CD4-positive, alpha-beta T cell (primary cell): Measurements from ENCODE around the gene ABHD16A. TPM values are rescaled to one million over a fixed set of nuclear protein-coding genes. Genes with fewer than 3 reads are reported as not detected.

ENCODE experiments used
- ATAC-seq: fragments of 200-7000 bp; cut with Tn5 transposase; one replicate; pipeline ENCODE4 v1.10.0; 2022; ENCODE audit warnings: mild to moderate bottlenecking; ENCODE audit not compliant: poor library complexity
- CTCF ChIA-PET: fragments of 350-600 bp; sonication (Branson Sonifier 250); formaldehyde crosslinking; loops from one replicate; lab custom pipeline; 2021; ENCODE audit warnings: antibody characterized with exemption, inconsistent platforms; lab: Charles Lee
- POLR2A ChIA-PET: fragments of 350-600 bp; sonication (Branson Sonifier 250); formaldehyde crosslinking; loops from one replicate; lab custom pipeline; 2021; ENCODE audit warnings: antibody characterized with exemption, inconsistent platforms; lab: Charles Lee
- DNase-seq, 14 experiments: peaks; one replicate each; pipeline ENCODE4 v3.0.0-alpha.2; 2013 to 2020; ENCODE audit warnings: mixed read lengths in 2 of 14
- H3K27ac ChIP-seq, 2 donors: one replicate each; pipeline versions ENCODE4 v1.5.1 to v1.7.0; 2013; ENCODE audit warnings: low read length in 2 of 2, low read depth in 1 of 2, mild to moderate bottlenecking in 1 of 2
- H3K27me3 ChIP-seq, 2 experiments: 1 replicate in 1 of 2; 2 replicates in 1 of 2; pipeline versions ENCODE4 v1.6.1 to v1.7.0; 2013; ENCODE audit warnings: low read length in 2 of 2, control low read depth in 1 of 2, mild to moderate bottlenecking in 1 of 2, moderate library complexity in 1 of 2; ENCODE audit not compliant: insufficient read depth in 2 of 2, control insufficient read depth in 1 of 2
- H3K36me3 ChIP-seq: one replicate; pipeline ENCODE4 v1.6.1; 2013; ENCODE audit warnings: low read length, control low read depth; ENCODE audit not compliant: insufficient read depth
- H3K4me1 ChIP-seq: one replicate; pipeline ENCODE4 v1.6.1; 2013; ENCODE audit warnings: low read length, control low read depth; ENCODE audit not compliant: insufficient read depth
- H3K4me3 ChIP-seq: one replicate; pipeline ENCODE4 v1.5.1; 2013; ENCODE audit warnings: mild to moderate bottlenecking, low read length, moderate library complexity
- H3K9me3 ChIP-seq, 2 experiments: 1 replicate in 1 of 2; 2 replicates in 1 of 2; pipeline versions ENCODE4 v1.6.1 to v1.7.0; 2013; ENCODE audit warnings: low read length in 2 of 2, mild to moderate bottlenecking in 2 of 2, control low read depth in 1 of 2, moderate library complexity in 1 of 2; ENCODE audit not compliant: control insufficient read depth in 1 of 2, insufficient read depth in 1 of 2
- H3K27ac Mint-ChIP-seq: one replicate; pipeline ENCODE4 v1.8.0; 2020; ENCODE audit warnings: mixed read lengths
- H3K27me3 Mint-ChIP-seq: one replicate; pipeline ENCODE4 v1.8.0; 2021; ENCODE audit warnings: mixed read lengths
- H3K36me3 Mint-ChIP-seq: one replicate; pipeline ENCODE4 v1.8.0; 2021; ENCODE audit warnings: low read depth, mixed read lengths
- H3K4me1 Mint-ChIP-seq: one replicate; pipeline ENCODE4 v1.8.0; 2021; ENCODE audit warnings: low read depth, mixed read lengths
- H3K4me3 Mint-ChIP-seq: one replicate; pipeline ENCODE4 v1.8.0; 2020; ENCODE audit warnings: mild to moderate bottlenecking, mixed read lengths
- H3K9me3 Mint-ChIP-seq: one replicate; pipeline ENCODE4 v1.8.0; 2020; ENCODE audit warnings: mixed read lengths
- intact Hi-C, 2 experiments: fragments of 100-400 bp; cut with DNase I in 1 of 2; cut with micrococcal nuclease in 1 of 2; formaldehyde crosslinking; loops; one replicate each; pipeline versions ENCODE4 v1.15.1 to v1.9.0; 2023 to 2025; cut with DNase I, micrococcal nuclease
- total RNA-seq, 174 experiments: library from RNA in 2 of 174; stranded (reverse) in 2 of 174; gene quantifications; one replicate each; pipeline ENCODE4 v1.2.3 and lab custom pipeline; 2021 to 2026
- TF ChIP-seq, protein P1 (sequence below): fragments of 200-600 bp; IDR thresholded peaks from one replicate; pipeline ENCODE4 v1.8.0; 2022; ENCODE audit warnings: antibody characterized with exemption, mild to moderate bottlenecking

The ABHD16A gene
- total RNA-seq, 2 experiments from 2014 or later: 52.3 to 59.3 TPM

- no peak for ATAC-seq
- H3K27me3 Mint-ChIP-seq: no peaks in the 10 kb centered on the region
- no peaks in the 10 kb centered on the region for H3K9me3 Mint-ChIP-seq
- CTCF ChIA-PET: no interaction called here
- no peak overlapping the region for H3K4me3 Mint-ChIP-seq
- Histone ChIP-seq H3K36me3 (peaks cover 86% of the 10 kb centered on the region), H3K27ac (no peak overlapping the region), H3K9me3 (no peaks in the 10 kb centered on the region), H3K4me3 (no peak overlapping the region), H3K4me1 (no peaks in the 10 kb centered on the region), H3K27me3 (no peaks in the 10 kb centered on the region)
- DNase-seq: no peak
- POLR2A ChIA-PET: no interaction called here
- H3K36me3 Mint-ChIP-seq: peaks cover 88% of the 10 kb centered on the region
- H3K27ac Mint-ChIP-seq: no peak overlapping the region
- TF ChIP-seq, protein P1, sequence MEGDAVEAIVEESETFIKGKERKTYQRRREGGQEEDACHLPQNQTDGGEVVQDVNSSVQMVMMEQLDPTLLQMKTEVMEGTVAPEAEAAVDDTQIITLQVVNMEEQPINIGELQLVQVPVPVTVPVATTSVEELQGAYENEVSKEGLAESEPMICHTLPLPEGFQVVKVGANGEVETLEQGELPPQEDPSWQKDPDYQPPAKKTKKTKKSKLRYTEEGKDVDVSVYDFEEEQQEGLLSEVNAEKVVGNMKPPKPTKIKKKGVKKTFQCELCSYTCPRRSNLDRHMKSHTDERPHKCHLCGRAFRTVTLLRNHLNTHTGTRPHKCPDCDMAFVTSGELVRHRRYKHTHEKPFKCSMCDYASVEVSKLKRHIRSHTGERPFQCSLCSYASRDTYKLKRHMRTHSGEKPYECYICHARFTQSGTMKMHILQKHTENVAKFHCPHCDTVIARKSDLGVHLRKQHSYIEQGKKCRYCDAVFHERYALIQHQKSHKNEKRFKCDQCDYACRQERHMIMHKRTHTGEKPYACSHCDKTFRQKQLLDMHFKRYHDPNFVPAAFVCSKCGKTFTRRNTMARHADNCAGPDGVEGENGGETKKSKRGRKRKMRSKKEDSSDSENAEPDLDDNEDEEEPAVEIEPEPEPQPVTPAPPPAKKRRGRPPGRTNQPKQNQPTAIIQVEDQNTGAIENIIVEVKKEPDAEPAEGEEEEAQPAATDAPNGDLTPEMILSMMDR: no peak
- intact Hi-C loops: no loop called here
- peaks cover 4% of the 10 kb centered on the region for H3K4me1 Mint-ChIP-seq
Observed at GRCh38 chr6:31692353-31692752, 10.8 kb downstream of the ABHD16A start.

- Histone ChIP-seq H3K4me3 (no peak overlapping the region), H3K27ac (no peak overlapping the region), H3K9me3 (no peaks in the 10 kb centered on the region), H3K27me3 (no peaks in the 10 kb centered on the region), H3K4me1 (no peaks in the 10 kb centered on the region), H3K36me3 (peaks cover 86% of the 10 kb centered on the region)
- H3K9me3 Mint-ChIP-seq: no peaks in the 10 kb centered on the region
- intact Hi-C loops: no loop called here
- POLR2A ChIA-PET: no interaction called here
- DNase-seq (no peak), ATAC-seq (no peak)
- no peak overlapping the region for H3K27ac Mint-ChIP-seq
- peaks cover 84% of the 10 kb centered on the region for H3K36me3 Mint-ChIP-seq
- no peaks in the 10 kb centered on the region for H3K27me3 Mint-ChIP-seq
- TF ChIP-seq, protein P1: no peak
- CTCF ChIA-PET: no interaction called here
- H3K4me1 Mint-ChIP-seq: no peaks in the 10 kb centered on the region
- H3K4me3 Mint-ChIP-seq: no peak overlapping the region
Observed at GRCh38 chr6:31691564-31692108, 11.5 kb downstream of the ABHD16A start.

GRCh38 chr6:31691078-31691463, 12.1 kb downstream of the ABHD16A start:
- Histone ChIP-seq H3K36me3 (peaks cover 85% of the 10 kb centered on the region), H3K9me3 (no peaks in the 10 kb centered on the region), H3K4me1 (no peaks in the 10 kb centered on the region), H3K27me3 (no peaks in the 10 kb centered on the region), H3K4me3 (no peak overlapping the region), H3K27ac (no peak overlapping the region)
- intact Hi-C loops: no loop called here
- POLR2A ChIA-PET: no interaction called here
- ATAC-seq: no peak
- no peak for DNase-seq
- no peak overlapping the region for H3K27ac Mint-ChIP-seq
- H3K36me3 Mint-ChIP-seq: peaks cover 84% of the 10 kb centered on the region
- no peak overlapping the region for H3K4me3 Mint-ChIP-seq
- CTCF ChIA-PET: interaction anchor here (0.7 kb wide), 1 partner anchor 38 kb away, joined by 3 read pairs; no protein-coding TSS in a partner anchor
- H3K4me1 Mint-ChIP-seq: no peaks in the 10 kb centered on the region
- no peaks in the 10 kb centered on the region for H3K9me3 Mint-ChIP-seq
- TF ChIP-seq, protein P1: no peak
- H3K27me3 Mint-ChIP-seq: no peaks in the 10 kb centered on the region
